Measurements from ENCODE around the gene CLCN5.
"Not testable (repeated sequence)": the region's sequence is repeated elsewhere in the genome, so short reads cannot be mapped to it uniquely, and the experiment has no call there.

The CLCN5 gene

GRCh38 chrX:50002067-50002714 is 79.8 kb downstream of the CLCN5 start:
- no peak for DNase-seq (ENCODE audit: insufficient read length)
- no peak for TF ChIP-seq POLR2A (IDR thresholded peaks at IDR 0.05; ENCODE audit: low read depth, low read length)
- TF ChIP-seq TAF1 (IDR thresholded peaks at IDR 0.05; ENCODE audit: borderline replicate concordance, low read depth, low read length) = no peak
- no peak for TF ChIP-seq POLR2AphosphoS5 (IDR thresholded peaks at IDR 0.05; ENCODE audit: low read depth, low read length)
- no peak for FAIRE-seq

- FAIRE-seq = no peak
- no peak for DNase-seq (ENCODE audit: insufficient read length)
- TF ChIP-seq POLR2A (IDR thresholded peaks at IDR 0.05; ENCODE audit: low read depth, low read length) (no peak), TAF1 (IDR thresholded peaks at IDR 0.05; ENCODE audit: borderline replicate concordance, low read depth, low read length) (no peak), POLR2AphosphoS5 (IDR thresholded peaks at IDR 0.05; ENCODE audit: low read depth, low read length) (no peak)
These were observed 81.1 kb downstream of the CLCN5 start for GRCh38 chrX:50003467-50003866.

- no peak for TF ChIP-seq TAF1 (IDR thresholded peaks at IDR 0.05; ENCODE audit: borderline replicate concordance, low read depth, low read length)
- TF ChIP-seq POLR2A (IDR thresholded peaks at IDR 0.05; ENCODE audit: low read depth, low read length) = no peak
- no peak for TF ChIP-seq POLR2AphosphoS5 (IDR thresholded peaks at IDR 0.05; ENCODE audit: low read depth, low read length)
- DNase-seq (ENCODE audit: insufficient read length) (no peak), FAIRE-seq (no peak)
These were observed 81.5 kb downstream of the CLCN5 start for GRCh38 chrX:50003927-50004326.

GRCh38 chrX:50025591-50025990 is 103.2 kb downstream of the CLCN5 start:
- DNase-seq (ENCODE audit: insufficient read length); FAIRE-seq: not testable (repeated sequence)

- no peak for FAIRE-seq
- TF ChIP-seq TAF1 (IDR thresholded peaks at IDR 0.05; ENCODE audit: borderline replicate concordance, low read depth, low read length) (no peak), POLR2AphosphoS5 (IDR thresholded peaks at IDR 0.05; ENCODE audit: low read depth, low read length) (no peak), POLR2A (IDR thresholded peaks at IDR 0.05; ENCODE audit: low read depth, low read length) (no peak)
- DNase-seq (ENCODE audit: insufficient read length) = no peak
These were observed 112.7 kb downstream of the CLCN5 start for GRCh38 chrX:50035126-50035525.

GRCh38 chrX:50036426-50036825 is 114.0 kb downstream of the CLCN5 start:
- no peak for TF ChIP-seq TAF1 (IDR thresholded peaks at IDR 0.05; ENCODE audit: borderline replicate concordance, low read depth, low read length)
- TF ChIP-seq POLR2AphosphoS5 (IDR thresholded peaks at IDR 0.05; ENCODE audit: low read depth, low read length) = no peak
- TF ChIP-seq POLR2A (IDR thresholded peaks at IDR 0.05; ENCODE audit: low read depth, low read length) = no peak
- DNase-seq (ENCODE audit: insufficient read length) = no peak
- no peak for FAIRE-seq

- no peak for TF ChIP-seq TAF1 (IDR thresholded peaks at IDR 0.05; ENCODE audit: borderline replicate concordance, low read depth, low read length)
- TF ChIP-seq POLR2AphosphoS5 (IDR thresholded peaks at IDR 0.05; ENCODE audit: low read depth, low read length) = no peak
- TF ChIP-seq POLR2A (IDR thresholded peaks at IDR 0.05; ENCODE audit: low read depth, low read length) = no peak
These were observed 123.4 kb downstream of the CLCN5 start for GRCh38 chrX:50045823-50046222.

GRCh38 chrX:50049228-50049627 is 126.8 kb downstream of the CLCN5 start:
- FAIRE-seq (no peak), DNase-seq (ENCODE audit: insufficient read length) (no peak)
- no peak for TF ChIP-seq POLR2AphosphoS5 (IDR thresholded peaks at IDR 0.05; ENCODE audit: low read depth, low read length)
- no peak for TF ChIP-seq TAF1 (IDR thresholded peaks at IDR 0.05; ENCODE audit: borderline replicate concordance, low read depth, low read length)
- no peak for TF ChIP-seq POLR2A (IDR thresholded peaks at IDR 0.05; ENCODE audit: low read depth, low read length)

More at GRCh38 chrX:50045823-50046222, 123.4 kb downstream of the CLCN5 start:
- FAIRE-seq (no peak), DNase-seq (ENCODE audit: insufficient read length) (no peak)

GRCh38 chrX:50054147-50054546 is 131.8 kb downstream of the CLCN5 start:
- FAIRE-seq (no peak), DNase-seq (ENCODE audit: insufficient read length) (no peak)
- TF ChIP-seq POLR2A (IDR thresholded peaks at IDR 0.05; ENCODE audit: low read depth, low read length) (no peak), TAF1 (IDR thresholded peaks at IDR 0.05; ENCODE audit: borderline replicate concordance, low read depth, low read length) (no peak), POLR2AphosphoS5 (IDR thresholded peaks at IDR 0.05; ENCODE audit: low read depth, low read length) (no peak)

GRCh38 chrX:50066318-50066937 is 144.0 kb downstream of the CLCN5 start:
- DNase-seq (ENCODE audit: insufficient read length) (no peak), FAIRE-seq (no peak)
- no peak for TF ChIP-seq POLR2A (IDR thresholded peaks at IDR 0.05; ENCODE audit: low read depth, low read length)
- TF ChIP-seq POLR2AphosphoS5 (IDR thresholded peaks at IDR 0.05; ENCODE audit: low read depth, low read length) = no peak
- TF ChIP-seq TAF1 (IDR thresholded peaks at IDR 0.05; ENCODE audit: borderline replicate concordance, low read depth, low read length) = no peak

- no peak for TF ChIP-seq TAF1 (IDR thresholded peaks at IDR 0.05; ENCODE audit: borderline replicate concordance, low read depth, low read length)
- no peak for DNase-seq (ENCODE audit: insufficient read length)
- FAIRE-seq = no peak
These were observed 145.3 kb downstream of the CLCN5 start for GRCh38 chrX:50067435-50068284.

- no peak for DNase-seq (ENCODE audit: insufficient read length)
- TF ChIP-seq POLR2AphosphoS5 (IDR thresholded peaks at IDR 0.05; ENCODE audit: low read depth, low read length) = no peak
- TF ChIP-seq POLR2A (IDR thresholded peaks at IDR 0.05; ENCODE audit: low read depth, low read length) = no peak
- TF ChIP-seq TAF1 (IDR thresholded peaks at IDR 0.05; ENCODE audit: borderline replicate concordance, low read depth, low read length) = no peak
- no peak for FAIRE-seq
These were observed 145.8 kb downstream of the CLCN5 start for GRCh38 chrX:50068285-50068563.
